Stimulated activated naive CD8-positive, alpha-beta T cell treated with anti-CD3 and anti-CD28 coated beads, Interleukin-15, amount 100 ng/mL, for 72 hours (primary cell): ENCODE measurements around the gene WDR27.

ENCODE experiments used
- ATAC-seq: fragments of 150-1000 bp; cut with Tn5 transposase; 2 replicates; pipeline ENCODE4 v1.10.0; 2021; ENCODE audit warnings: mild to moderate bottlenecking, moderate library complexity
- DNase-seq, 2 donors: peaks; one replicate each; pipeline ENCODE4 v3.0.0; 2021 to 2022
- H3K27ac Mint-ChIP-seq, 2 donors: one replicate each; pipeline ENCODE4 v1.8.0; 2022; ENCODE audit warnings: mild to moderate bottlenecking in 2 of 2, mixed read lengths in 2 of 2, moderate library complexity in 2 of 2
- H3K27me3 Mint-ChIP-seq: one replicate; pipeline ENCODE4 v1.8.0; 2022; ENCODE audit warnings: mixed read lengths
- H3K4me1 Mint-ChIP-seq: one replicate; pipeline ENCODE4 v1.8.0; 2022; ENCODE audit warnings: mild to moderate bottlenecking, mixed read lengths
- H3K4me3 Mint-ChIP-seq, 2 donors: one replicate each; pipeline ENCODE4 v1.8.0; 2022; ENCODE audit warnings: mild to moderate bottlenecking in 2 of 2, mixed read lengths in 2 of 2, moderate library complexity in 1 of 2
- H3K9me3 Mint-ChIP-seq, 2 donors: one replicate each; pipeline ENCODE4 v1.8.0; 2022; ENCODE audit warnings: mixed read lengths in 2 of 2

Gene WDR27

GRCh38 chr6:169642455-169642854, 59.4 kb downstream of the WDR27 start:
- Mint-ChIP-seq H3K4me1 (no peaks in the 10 kb centered on the region), H3K27me3 (no peaks in the 10 kb centered on the region), H3K9me3 (no peaks in the 10 kb centered on the region), H3K27ac (peak overlapping the region in 1 of 2 donors; percentile 48), H3K4me3 (no peak overlapping the region)
- DNase-seq (no peak), ATAC-seq (no peak)

DNA sequence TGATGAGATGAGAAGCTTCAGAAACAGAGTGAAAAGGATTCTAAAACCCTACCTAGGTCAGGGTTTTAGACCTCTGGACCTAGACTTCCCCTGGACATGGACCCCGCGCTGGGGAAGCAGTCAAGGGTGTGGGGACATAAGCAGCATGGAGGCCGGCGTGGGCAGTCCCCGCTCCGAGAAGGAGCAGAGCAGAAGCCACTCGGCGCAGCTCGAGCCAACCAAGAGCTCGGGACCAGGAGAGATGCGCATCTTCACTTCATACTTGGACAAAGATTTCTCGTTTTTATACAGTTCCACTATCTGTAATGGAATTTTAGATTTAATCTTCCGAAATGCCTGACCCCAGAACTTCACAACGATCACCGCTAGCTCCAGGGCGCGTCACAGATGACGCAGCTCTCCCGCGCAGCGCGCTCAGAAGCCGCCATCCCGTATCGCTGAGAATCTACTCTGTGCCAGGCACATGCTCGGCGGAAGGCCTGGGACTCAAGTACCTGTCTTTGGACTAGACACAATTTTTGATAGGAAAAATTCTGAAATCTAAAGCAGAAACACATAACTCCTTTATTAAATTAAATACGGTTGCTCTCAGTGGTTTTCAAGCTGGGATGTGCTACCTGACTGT, 60.3 kb downstream of the WDR27 start:
- DNase-seq (no peak), ATAC-seq (no peak)
- no peaks in the 10 kb centered on the region for H3K4me1 Mint-ChIP-seq
- no peak overlapping the region for H3K4me3 Mint-ChIP-seq
- no peaks in the 10 kb centered on the region for H3K27me3 Mint-ChIP-seq
- H3K9me3 Mint-ChIP-seq, result no peaks in the 10 kb centered on the region
- no peak overlapping the region for H3K27ac Mint-ChIP-seq

DNA sequence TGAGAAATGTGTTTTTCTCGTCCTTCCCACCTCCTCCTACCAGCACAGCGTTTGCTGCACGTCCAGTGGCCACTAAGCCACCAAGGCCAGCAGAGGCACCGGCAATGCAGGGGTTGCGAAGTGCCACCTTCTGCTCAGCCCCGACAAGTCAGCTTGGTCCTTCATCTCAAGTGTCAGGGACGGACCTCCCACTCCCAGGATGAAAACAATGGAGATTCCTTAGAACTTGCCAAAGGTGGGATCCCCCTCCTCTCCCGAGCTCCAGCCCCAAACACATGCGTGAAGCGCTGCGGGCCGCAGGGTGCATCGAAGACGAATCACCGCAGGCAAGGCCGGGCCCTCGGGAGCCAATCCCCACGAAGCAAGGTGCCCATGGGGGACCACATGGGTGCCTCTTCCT, 60.8 kb downstream of the WDR27 start:
- ATAC-seq (no peak), DNase-seq (no peak)
- no peaks in the 10 kb centered on the region for H3K4me1 Mint-ChIP-seq
- no peaks in the 10 kb centered on the region for H3K9me3 Mint-ChIP-seq
- H3K27ac Mint-ChIP-seq, result peak overlapping the region in 1 of 2 donors; percentile 92
- no peak overlapping the region for H3K4me3 Mint-ChIP-seq
- H3K27me3 Mint-ChIP-seq, result no peaks in the 10 kb centered on the region

GRCh38 chr6:169640351-169640852, 61.4 kb downstream of the WDR27 start:
- no peaks in the 10 kb centered on the region for H3K4me1 Mint-ChIP-seq
- ATAC-seq (no peak), DNase-seq (no peak)
- no peaks in the 10 kb centered on the region for H3K9me3 Mint-ChIP-seq
- no peak overlapping the region for H3K4me3 Mint-ChIP-seq
- no peak overlapping the region for H3K27ac Mint-ChIP-seq
- H3K27me3 Mint-ChIP-seq, result no peaks in the 10 kb centered on the region

GRCh38 chr6:169639653-169640278, 62.1 kb downstream of the WDR27 start:
- H3K27me3 Mint-ChIP-seq, result no peaks in the 10 kb centered on the region

GRCh38 chr6:169638915-169639314, 62.9 kb downstream of the WDR27 start:
- Mint-ChIP-seq H3K4me1 (no peaks in the 10 kb centered on the region), H3K27ac (no peak overlapping the region), H3K27me3 (no peaks in the 10 kb centered on the region), H3K9me3 (no peaks in the 10 kb centered on the region), H3K4me3 (no peak overlapping the region)
- DNase-seq, result no peak
- ATAC-seq, result peak; percentile 60

More at GRCh38 chr6:169639653-169640278, 62.1 kb downstream of the WDR27 start:
- Mint-ChIP-seq H3K4me1 (no peaks in the 10 kb centered on the region), H3K27ac (peak overlapping the region in 1 of 2 donors; percentile 49), H3K9me3 (no peaks in the 10 kb centered on the region), H3K4me3 (no peak overlapping the region)
- DNase-seq (no peak), ATAC-seq (no peak)

GRCh38 chr6:169638388-169638787, 63.4 kb downstream of the WDR27 start:
- Mint-ChIP-seq H3K9me3 (no peaks in the 10 kb centered on the region), H3K4me3 (no peak overlapping the region), H3K4me1 (no peaks in the 10 kb centered on the region), H3K27me3 (no peaks in the 10 kb centered on the region), H3K27ac (no peak overlapping the region)
- ATAC-seq (no peak), DNase-seq (no peak)

GRCh38 chr6:169635345-169635744, 66.5 kb downstream of the WDR27 start:
- ATAC-seq (no peak), DNase-seq (no peak)
- H3K27me3 Mint-ChIP-seq, result no peaks in the 10 kb centered on the region
- H3K4me1 Mint-ChIP-seq, result no peaks in the 10 kb centered on the region
- no peak overlapping the region for H3K27ac Mint-ChIP-seq
- no peaks in the 10 kb centered on the region for H3K9me3 Mint-ChIP-seq
- H3K4me3 Mint-ChIP-seq, result no peak overlapping the region

DNA sequence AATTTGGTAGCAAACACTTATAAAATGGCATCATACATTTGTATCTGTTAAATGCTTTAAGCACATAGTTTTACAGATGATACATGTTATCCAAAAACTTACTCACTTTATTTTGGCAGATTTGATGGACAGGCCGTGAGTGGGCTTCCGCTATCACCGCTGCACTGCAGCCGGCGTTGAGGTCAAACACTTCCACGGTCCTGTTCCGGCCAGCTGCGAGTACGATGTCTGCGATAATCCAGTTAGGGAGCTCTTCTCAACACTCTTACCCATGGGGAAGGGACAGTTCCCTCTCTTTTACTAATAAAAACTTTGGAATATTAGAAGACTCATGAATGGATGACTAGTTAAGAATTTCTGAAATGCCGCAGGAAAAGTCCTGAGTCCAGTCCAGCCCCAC, 69.0 kb downstream of the WDR27 start:
- ATAC-seq (no peak), DNase-seq (no peak)
- no peaks in the 10 kb centered on the region for H3K27me3 Mint-ChIP-seq
- no peaks in the 10 kb centered on the region for H3K4me1 Mint-ChIP-seq
- no peaks in the 10 kb centered on the region for H3K9me3 Mint-ChIP-seq
- H3K27ac Mint-ChIP-seq, result no peak overlapping the region
- no peak overlapping the region for H3K4me3 Mint-ChIP-seq

- no peak for ATAC-seq
- DNase-seq, result no peak
- Mint-ChIP-seq H3K27ac (no peak overlapping the region), H3K9me3 (no peaks in the 10 kb centered on the region), H3K27me3 (no peaks in the 10 kb centered on the region), H3K4me3 (no peak overlapping the region), H3K4me1 (no peaks in the 10 kb centered on the region)
Measured at GRCh38 chr6:169629256-169629655, 72.6 kb downstream of the WDR27 start.

- no peak overlapping the region for H3K27ac Mint-ChIP-seq
- H3K4me3 Mint-ChIP-seq, result no peak overlapping the region
- ATAC-seq (no peak), DNase-seq (no peak)
- no peaks in the 10 kb centered on the region for H3K27me3 Mint-ChIP-seq
- H3K4me1 Mint-ChIP-seq, result no peaks in the 10 kb centered on the region
- H3K9me3 Mint-ChIP-seq, result no peaks in the 10 kb centered on the region
Measured at GRCh38 chr6:169627736-169628607, 73.9 kb downstream of the WDR27 start.

DNA sequence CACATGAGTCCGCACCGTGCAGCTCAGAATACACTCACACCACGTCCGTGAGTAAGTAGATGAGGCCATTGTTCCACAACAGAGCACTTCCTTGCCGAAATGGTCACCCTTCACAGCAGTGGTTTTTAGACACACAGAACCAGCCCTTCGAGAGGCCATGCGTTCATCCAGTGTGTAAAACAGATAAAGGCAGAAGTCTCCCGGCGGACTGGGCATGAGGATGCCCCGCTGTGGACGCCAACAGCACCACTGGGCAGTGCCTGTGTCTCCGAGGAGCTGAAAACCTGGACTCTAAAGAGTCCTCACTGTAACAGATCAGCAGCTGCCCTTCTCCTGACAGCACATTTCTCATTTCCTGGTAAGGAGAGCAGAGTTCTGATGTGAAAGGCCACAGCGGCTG, 75.2 kb downstream of the WDR27 start:
- peak overlapping the region in 1 of 2 donors; percentile 48 for H3K27ac Mint-ChIP-seq
- DNase-seq, result no peak
- H3K4me1 Mint-ChIP-seq, result no peaks in the 10 kb centered on the region
- no peak overlapping the region for H3K4me3 Mint-ChIP-seq
- no peaks in the 10 kb centered on the region for H3K27me3 Mint-ChIP-seq
- no peak for ATAC-seq
- H3K9me3 Mint-ChIP-seq, result no peaks in the 10 kb centered on the region

GRCh38 chr6:169626169-169626568, 75.7 kb downstream of the WDR27 start:
- H3K4me3 Mint-ChIP-seq, result no peak overlapping the region

GRCh38 chr6:169625376-169625775, 76.5 kb downstream of the WDR27 start:
- Mint-ChIP-seq H3K4me1 (no peaks in the 10 kb centered on the region), H3K27me3 (no peaks in the 10 kb centered on the region), H3K27ac (peak overlapping the region in 1 of 2 donors; percentile 71), H3K4me3 (no peak overlapping the region), H3K9me3 (no peaks in the 10 kb centered on the region)
- ATAC-seq (no peak), DNase-seq (no peak)

More at GRCh38 chr6:169626169-169626568, 75.7 kb downstream of the WDR27 start:
- H3K9me3 Mint-ChIP-seq, result no peaks in the 10 kb centered on the region
- DNase-seq (no peak), ATAC-seq (peak; percentile 20)
- no peaks in the 10 kb centered on the region for H3K4me1 Mint-ChIP-seq
- H3K27me3 Mint-ChIP-seq, result no peaks in the 10 kb centered on the region
- no peak overlapping the region for H3K27ac Mint-ChIP-seq

DNA sequence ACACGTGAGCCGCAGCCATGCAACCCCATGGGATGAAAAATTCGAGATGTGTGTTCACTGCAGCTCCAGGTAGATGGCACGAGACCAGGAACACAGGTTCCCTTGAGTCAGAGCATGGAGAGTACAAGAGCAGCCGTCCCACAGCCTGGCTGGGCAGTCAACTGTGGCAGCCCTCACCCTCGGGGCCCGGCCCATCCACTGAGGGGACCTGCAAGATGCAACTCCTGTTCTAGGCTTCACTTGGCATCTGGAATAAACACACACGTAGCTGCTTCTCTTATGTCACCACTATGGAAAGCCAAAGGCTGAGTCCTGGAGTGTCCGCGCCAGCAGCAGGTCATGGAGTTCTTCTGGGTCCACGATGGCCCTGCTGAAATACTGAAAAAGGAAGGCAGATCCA, 77.0 kb downstream of the WDR27 start:
- Mint-ChIP-seq H3K9me3 (no peaks in the 10 kb centered on the region), H3K27ac (no peak overlapping the region), H3K27me3 (no peaks in the 10 kb centered on the region), H3K4me1 (no peaks in the 10 kb centered on the region), H3K4me3 (no peak overlapping the region)
- DNase-seq (no peak), ATAC-seq (no peak)

DNA sequence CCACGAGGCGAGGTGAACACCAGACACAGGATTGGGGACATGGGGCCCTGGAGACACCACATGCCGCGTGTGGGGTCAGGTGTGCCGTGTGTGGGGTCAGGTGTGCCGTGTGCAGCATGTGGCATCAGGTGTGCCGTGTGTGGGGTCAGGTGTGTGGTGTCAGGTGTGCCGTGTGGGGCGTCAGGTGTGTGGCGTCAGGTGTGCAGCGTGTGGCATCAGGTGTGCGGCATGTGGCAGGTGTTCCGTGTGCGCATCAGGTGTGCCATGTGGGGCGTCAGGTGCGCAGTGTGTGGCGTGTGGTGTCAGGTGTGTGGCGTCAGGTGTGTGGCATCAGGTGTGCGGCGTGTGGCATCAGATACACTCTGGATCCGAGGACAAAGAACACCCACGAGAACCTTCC, 77.9 kb downstream of the WDR27 start:
- DNase-seq, result no peak
- Mint-ChIP-seq H3K9me3 (no peaks in the 10 kb centered on the region), H3K4me3 (no peak overlapping the region), H3K27me3 (no peaks in the 10 kb centered on the region), H3K4me1 (no peaks in the 10 kb centered on the region), H3K27ac (peak overlapping the region in 1 of 2 donors; percentile 54)
- peak; percentile 23 for ATAC-seq
